Heart right ventricle (tissue), 16 donors: ENCODE measurements around the gene OSBPL9. TPM values are rescaled to one million over a fixed set of nuclear protein-coding genes. Genes with fewer than 3 reads are reported as not detected.
A peak's percentile ranks its signal among the peaks of the same experiment; 100 is the strongest.

ENCODE experiments used
- ATAC-seq, 8 donors: fragments of 200-7000 bp; cut with Tn5 transposase; one replicate each; pipeline ENCODE4 v1.9.1; 2020; ENCODE audit warnings: mild to moderate bottlenecking in 8 of 8, moderate library complexity in 8 of 8, moderate number of reproducible peaks in 1 of 8
- DNase-seq, 2 donors: peaks; one replicate each; pipeline ENCODE4 v3.0.0-alpha.2; 2020
- H3K27ac ChIP-seq, 10 donors: fragments of 200-600 bp; sonication (generic) in 2 of 10; one replicate each; pipeline versions ENCODE4 v1.5.0 to v1.8.0; 2020 to 2022; ENCODE audit warnings: mild to moderate bottlenecking in 3 of 10
- H3K27me3 ChIP-seq, 7 donors: fragments of 200-600 bp; one replicate each; pipeline ENCODE4 v1.8.0; 2021 to 2022; ENCODE audit warnings: mild to moderate bottlenecking in 2 of 7
- H3K36me3 ChIP-seq, 9 donors: fragments of 200-600 bp; sonication (generic) in 1 of 9; one replicate each; pipeline versions ENCODE4 v1.5.0 to v1.8.0; 2020 to 2022; ENCODE audit warnings: mild to moderate bottlenecking in 2 of 9
- H3K4me1 ChIP-seq, 9 donors: fragments of 200-600 bp; sonication (generic) in 1 of 9; one replicate each; pipeline versions ENCODE4 v1.5.0 to v1.8.0; 2020 to 2022; ENCODE audit warnings: mild to moderate bottlenecking in 4 of 9
- H3K4me3 ChIP-seq, 10 donors: fragments of 200-600 bp; sonication (generic) in 2 of 10; one replicate each; pipeline versions ENCODE4 v1.5.0 to v1.8.0; 2020 to 2022; ENCODE audit warnings: mild to moderate bottlenecking in 7 of 10, moderate library complexity in 2 of 10
- H3K9me3 ChIP-seq, 11 donors: fragments of 200-600 bp in 10 of 11; sonication (generic) in 2 of 11; one replicate each; pipeline versions ENCODE4 v1.5.0 to v1.8.0; 2013 to 2022; ENCODE audit warnings: mild to moderate bottlenecking in 2 of 11, control low read depth in 1 of 11, moderate library complexity in 1 of 11
- CTCF ChIP-seq, 9 donors: fragments of 200-600 bp; sonication (generic) in 2 of 9; IDR thresholded peaks; one replicate each; pipeline versions ENCODE4 v1.5.0 to v1.8.0; 2021 to 2022; ENCODE audit warnings: antibody characterized with exemption in 9 of 9, mild to moderate bottlenecking in 5 of 9, moderate library complexity in 1 of 9
- WGBS, 2 donors: extraction: QIAGEN DNeasy Blood & Tissue Kit; methylation state at CpG; one replicate each; pipeline ENCODE4 v1.1.7; 2013; ENCODE audit warnings: inconsistent platforms in 1 of 2; 5-methylcytosine and 5-hydroxymethylcytosine counted together
- intact Hi-C, 10 donors: fragments of 100-400 bp; cut with DNase I; formaldehyde crosslinking; loops; one replicate each; pipeline versions ENCODE4 v1.11.1 to v1.14.2; 2022
- polyA plus RNA-seq, 2 donors: library from polyadenylated mRNA; stranded (reverse); fragments of 200-250 nt; gene quantifications; one replicate each; pipeline ENCODE4 v1.2.3, GENCODE V29; 2013
- total RNA-seq, 10 donors: library from RNA; stranded (reverse); fragmentation: NEBNext Ultra II Directional in 3 of 10; extraction: Animal tissue kit (Norgen Biotek cat#: 25700) in 3 of 10; gene quantifications; one replicate each; pipeline versions ENCODE4 v1.2.1 to v1.2.4, GENCODE V29; 2021 to 2023
- donor health status: Arrhythmogenic right ventricular cardiomyopathy.
- donor health status: ischemic (EF 13 %, LVEDD 7.1; RV severe dilation, severe dysfunction).
- donor health status: healthy with polysubstance abuse.
- donor health status: DM: no; HTN: yes; CAD: no.
- donor health status: DM: no; HTN: no; CAD: no.
- donor health status: ischemic (EF 25% LVEDD 6.9; RV normal size, moderate dysfunction).
- donor health status: ischemic (EF 25% LVEDD 5.7; RV mildly dilated, moderate dysfunction).
- donor health status: healthy.
- donor health status: DM: yes; HTN: yes; CAD: no.
- donor health status: Ischemic cardiomyopathy.
- donor health status: ischemic (EF 35%, LVEDD 5.7; RV mildly dilated, moderate dysfunction).
- donor health status: nonischemic (EF 11% LVEDD 7.7; RV severe dilation, severe dysfunction).
- donor health status: DM: yes; HTN: yes; CAD: no.
- donor health status: PGD.
- donor health status: ischemic (EF 29% LVEDD 5.4; RV normal size, mild dysfunction).
- donor health status: nonischemic (EF 23%, LVEDD 6.1; RV moderate dilation, normal function).

The OSBPL9 gene
- total and polyA plus RNA-seq, 12 donors, result 32.5 to 82.9 (median 55.6) TPM

GRCh38 chr1:51624855-51625254, 8.0 kb downstream of the OSBPL9 start:
- H3K27me3 ChIP-seq, result no peaks in the 10 kb centered on the region
- H3K9me3 ChIP-seq, result no peaks in the 10 kb centered on the region
- peaks cover 0 to 89% (median 44%) of the 10 kb centered on the region in 9 donors for H3K4me1 ChIP-seq
- DNase-seq (no peak), ATAC-seq (no peak)
- no peak overlapping the region for H3K4me3 ChIP-seq
- H3K36me3 ChIP-seq, result peaks cover 0 to 4% (median 0%) of the 10 kb centered on the region in 9 donors
- WGBS, 2 donors, result 70 to 80% methylated on average over 1 of the region's 1 CpG
- intact Hi-C loops, result loop anchor here in 6 of 10 donors (5.0 to 10.0 kb wide), 3 partner anchors 140 to 147 kb away; no protein-coding TSS in a partner anchor
- TF ChIP-seq CTCF (IDR thresholded peaks at IDR 0.05), result no peak
- peak overlapping the region in 2 of 10 donors; percentile 10 to 49 for H3K27ac ChIP-seq

GRCh38 chr1:51627672-51628071, 10.8 kb downstream of the OSBPL9 start:
- no peak overlapping the region for H3K4me3 ChIP-seq
- TF ChIP-seq CTCF (IDR thresholded peaks at IDR 0.05), result peak in 7 of 9 donors; percentile 34 to 61 (median 47)
- intact Hi-C loops, result loop anchor here in 6 of 10 donors (1.0 to 10.0 kb wide), 5 partner anchors 137 to 145 kb away; no protein-coding TSS in a partner anchor
- H3K4me1 ChIP-seq, result peaks cover 0 to 78% (median 27%) of the 10 kb centered on the region in 9 donors
- ATAC-seq, result peak in 4 of 8 donors; percentile 38 to 67 (median 52)
- no peak for DNase-seq
- peaks cover 0 to 4% (median 0%) of the 10 kb centered on the region in 9 donors for H3K36me3 ChIP-seq
- 57 to 59% methylated on average over 2 of the region's 2 CpGs for WGBS, 2 donors
- H3K27me3 ChIP-seq, result no peaks in the 10 kb centered on the region
- no peak overlapping the region for H3K27ac ChIP-seq
- no peaks in the 10 kb centered on the region for H3K9me3 ChIP-seq

- Histone ChIP-seq H3K4me3 (no peak overlapping the region), H3K27me3 (no peaks in the 10 kb centered on the region), H3K27ac (no peak overlapping the region), H3K9me3 (no peaks in the 10 kb centered on the region), H3K36me3 (peaks cover 0 to 4% (median 0%) of the 10 kb centered on the region in 9 donors), H3K4me1 (peaks cover 0 to 67% (median 18%) of the 10 kb centered on the region in 9 donors)
- 90 to 93% methylated on average over 8 of the region's 8 CpGs for WGBS, 2 donors
- DNase-seq (no peak), ATAC-seq (no peak)
- no peak for TF ChIP-seq CTCF (IDR thresholded peaks at IDR 0.05)
- intact Hi-C loops, result loop anchor here in 4 of 10 donors (5.0 to 10.0 kb wide), 3 partner anchors 136 to 143 kb away; no protein-coding TSS in a partner anchor
Observed at GRCh38 chr1:51628715-51629590, 12.1 kb downstream of the OSBPL9 start.

GRCh38 chr1:51629918-51630317, 13.0 kb downstream of the OSBPL9 start:
- no peak overlapping the region for H3K4me3 ChIP-seq
- intact Hi-C loops, result loop anchor here in 7 of 10 donors (5.0 to 10.0 kb wide), 4 partner anchors 135 to 375 kb away; no protein-coding TSS in a partner anchor
- H3K27me3 ChIP-seq, result no peaks in the 10 kb centered on the region
- no peak for ATAC-seq
- peaks cover 0 to 57% (median 16%) of the 10 kb centered on the region in 9 donors for H3K4me1 ChIP-seq
- no peak overlapping the region for H3K27ac ChIP-seq
- peaks cover 0 to 4% (median 0%) of the 10 kb centered on the region in 9 donors for H3K36me3 ChIP-seq
- no peaks in the 10 kb centered on the region for H3K9me3 ChIP-seq
- no peak for DNase-seq
- no peak for TF ChIP-seq CTCF (IDR thresholded peaks at IDR 0.05)
- WGBS, 2 donors, result 86 to 87% methylated on average over 4 of the region's 4 CpGs
